SKM-1 (cell line): Measurements from ENCODE around the gene DDX42.

Source experiments
- DNase-seq: peaks from one replicate; lab custom pipeline; 2025; ENCODE audit not compliant: unreplicated experiment; lab: John Stamatoyannopoulos, UW

Gene DDX42

GRCh38 chr17:63774141-63774968 lies at the start of gene DDX42:
DDX42 (plus strand) TSS chr17:63774170; CDS start chr17:63787050, 12,880 bp downstream.
- no peak for DNase-seq

DNA sequence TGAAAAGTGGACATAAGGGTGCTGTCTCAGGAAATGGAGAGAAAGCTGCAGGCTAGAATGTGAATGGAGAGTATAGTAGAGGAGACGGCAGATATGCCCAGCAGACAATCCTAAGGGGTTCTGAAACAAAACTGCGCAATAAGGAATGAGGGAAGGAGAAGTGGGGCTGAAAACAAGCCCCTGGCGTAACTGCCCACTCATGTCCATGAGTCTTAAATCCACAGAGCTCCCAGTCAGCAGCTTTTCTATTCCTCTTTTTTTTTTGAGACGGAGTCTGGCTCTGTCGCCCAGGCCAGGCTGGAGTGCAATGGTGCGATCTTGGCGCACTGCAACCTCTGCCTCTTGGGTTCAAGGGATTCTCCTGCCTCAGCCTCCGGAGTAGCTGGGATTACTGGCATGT lies 38.3 kb upstream of the DDX42 start:
- no peak for DNase-seq

DNA sequence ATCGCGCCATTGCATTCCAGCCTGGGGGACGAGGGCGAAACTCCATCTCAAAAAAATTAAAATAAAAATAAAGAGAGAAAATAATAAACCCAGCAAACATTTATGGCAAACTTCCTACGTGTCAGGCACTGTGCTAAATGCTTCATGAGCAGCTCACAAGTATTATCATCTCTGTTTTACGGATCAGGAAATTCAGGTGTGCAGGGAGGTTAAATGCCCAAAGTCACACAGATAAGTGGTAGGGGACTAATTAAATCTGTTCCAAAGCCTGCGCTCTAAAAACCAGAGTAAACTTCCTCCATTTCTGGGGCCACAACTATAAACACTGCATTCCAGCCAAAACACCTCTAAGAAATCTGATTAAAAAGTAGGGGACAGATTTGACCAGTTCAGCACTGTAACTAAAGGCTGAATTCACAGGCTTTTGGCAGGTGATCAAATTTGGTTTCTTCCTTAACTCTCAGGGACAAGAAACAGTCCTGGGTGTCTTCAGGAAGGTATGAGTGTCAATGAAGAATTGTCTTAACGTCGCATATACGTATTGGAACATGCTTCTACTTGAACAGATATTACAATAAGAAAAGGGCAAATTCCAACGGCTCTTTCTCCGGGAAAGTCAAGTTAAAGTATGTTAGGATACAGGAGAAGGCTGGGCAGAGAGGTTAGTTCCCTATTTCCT lies 33.4 kb upstream of the DDX42 start:
- DNase-seq = no peak

DNA sequence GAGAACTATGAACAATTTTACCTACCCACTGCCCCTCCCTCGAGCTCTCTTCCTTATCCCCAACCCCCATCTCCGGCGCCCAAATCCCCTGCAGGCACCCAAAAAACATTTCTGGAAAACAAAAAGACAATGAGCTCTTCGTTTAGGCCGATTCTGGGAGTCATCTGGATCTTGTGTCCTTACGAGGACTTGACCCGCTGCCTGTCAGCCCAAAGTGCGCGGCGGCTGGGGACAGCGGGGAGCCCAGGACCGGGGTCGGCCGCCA lies 32.9 kb upstream of the DDX42 start:
- no peak for DNase-seq

- peak; percentile 97 for DNase-seq
Measured at GRCh38 chr17:63741408-63742173, 32.4 kb upstream of the DDX42 start, which contains the start of gene STRADA. STRADA (minus strand) TSS chr17:63741799; CDS start chr17:63728369, 13,430 bp downstream.

DNA sequence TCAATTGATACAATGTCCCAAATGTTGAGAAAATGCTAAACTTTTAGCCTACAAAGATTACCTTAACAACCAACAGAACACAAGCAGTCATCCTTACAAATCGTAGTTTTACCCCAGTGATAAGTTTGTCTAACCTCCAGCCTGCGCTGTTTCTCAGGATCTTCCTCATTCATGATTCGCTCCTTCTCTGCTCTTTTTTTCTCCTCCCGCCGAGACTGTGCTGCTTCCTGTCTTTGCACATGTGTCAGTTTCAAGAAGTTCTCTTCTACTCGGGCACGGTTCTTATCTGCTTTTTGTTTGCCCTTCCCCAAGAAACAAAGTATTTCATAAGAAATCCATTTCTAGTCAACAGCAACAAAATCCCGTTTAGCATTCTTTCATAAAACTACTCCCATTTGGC lies 22.2 kb upstream of the DDX42 start:
- no peak for DNase-seq

GRCh38 chr17:63752707-63753106 lies 21.3 kb upstream of the DDX42 start:
- DNase-seq = no peak

- DNase-seq = no peak
Measured at GRCh38 chr17:63753215-63753614, 20.8 kb upstream of the DDX42 start.

DNA sequence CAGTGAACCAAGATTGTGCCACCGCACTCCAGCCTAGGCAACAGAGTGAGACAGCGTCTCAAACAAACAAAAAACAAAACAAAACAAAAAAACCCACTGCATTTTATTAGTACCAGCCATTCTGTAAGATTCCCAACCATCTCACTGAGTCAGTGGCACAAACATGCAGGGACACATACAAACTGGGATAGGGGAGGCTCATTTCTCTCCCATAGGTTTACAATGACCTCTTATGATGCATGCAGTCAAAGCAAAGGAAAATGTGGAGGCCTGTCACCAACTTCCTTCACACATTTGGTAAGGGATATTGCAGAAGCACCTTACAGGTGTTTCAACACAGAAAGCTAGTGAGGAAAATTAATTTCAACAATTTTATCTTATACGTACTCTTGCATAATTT lies 19.9 kb upstream of the DDX42 start:
- DNase-seq = no peak

DNA sequence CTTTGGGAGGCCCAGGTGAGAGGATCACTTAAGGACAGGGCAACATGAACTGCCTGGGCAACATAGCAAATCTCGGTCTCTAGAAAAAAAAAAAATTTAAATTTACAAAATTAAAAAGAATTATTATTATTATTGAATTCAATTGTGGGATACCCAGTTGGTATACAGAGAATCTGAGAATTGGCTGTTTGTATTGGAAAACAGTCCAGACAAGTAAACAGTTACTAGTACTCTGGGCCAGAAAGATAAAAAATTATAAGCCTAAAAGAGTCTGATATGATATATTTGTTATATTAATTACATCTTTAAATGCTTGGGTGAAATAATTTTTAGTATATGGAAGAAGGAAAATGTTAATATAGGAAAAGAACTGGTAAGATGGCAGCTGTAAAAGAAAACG lies 15.5 kb upstream of the DDX42 start:
- DNase-seq = no peak

DNA sequence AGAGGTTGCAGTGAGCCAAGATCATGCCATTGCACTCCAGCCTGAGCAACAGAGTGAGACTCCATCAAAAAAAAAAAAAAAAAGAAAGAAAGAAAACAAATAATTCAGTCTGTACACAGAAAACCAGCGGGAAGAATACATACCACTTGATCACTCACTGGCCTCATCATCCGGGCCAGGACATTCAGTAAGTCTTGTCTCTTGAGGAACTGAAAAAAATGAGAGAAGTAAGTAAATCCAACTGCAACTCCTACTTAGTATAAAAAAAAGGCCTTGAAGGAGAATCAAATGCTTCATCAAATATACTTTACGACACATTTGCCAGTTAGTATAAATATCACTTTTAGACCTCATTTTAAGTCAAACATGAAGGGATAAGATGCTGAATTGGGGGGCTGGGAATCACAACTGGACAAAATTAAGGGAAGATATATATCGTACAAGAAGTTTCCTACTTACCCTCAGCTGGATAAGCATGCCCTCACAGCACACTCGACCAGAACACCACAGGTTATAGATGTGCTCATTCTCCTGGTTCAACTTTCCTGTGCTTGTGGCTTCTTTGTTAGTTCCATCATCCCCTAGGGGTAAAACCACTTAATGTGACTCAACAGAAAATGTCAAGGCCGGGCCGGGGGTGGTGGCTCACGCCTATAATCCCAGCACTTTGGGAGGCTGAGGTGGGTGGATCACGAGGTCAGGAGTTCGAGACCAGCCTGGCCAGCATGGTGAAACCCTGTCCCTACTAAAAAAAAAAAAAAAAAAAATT lies 13.0 kb upstream of the DDX42 start:
- DNase-seq = no peak

DNA sequence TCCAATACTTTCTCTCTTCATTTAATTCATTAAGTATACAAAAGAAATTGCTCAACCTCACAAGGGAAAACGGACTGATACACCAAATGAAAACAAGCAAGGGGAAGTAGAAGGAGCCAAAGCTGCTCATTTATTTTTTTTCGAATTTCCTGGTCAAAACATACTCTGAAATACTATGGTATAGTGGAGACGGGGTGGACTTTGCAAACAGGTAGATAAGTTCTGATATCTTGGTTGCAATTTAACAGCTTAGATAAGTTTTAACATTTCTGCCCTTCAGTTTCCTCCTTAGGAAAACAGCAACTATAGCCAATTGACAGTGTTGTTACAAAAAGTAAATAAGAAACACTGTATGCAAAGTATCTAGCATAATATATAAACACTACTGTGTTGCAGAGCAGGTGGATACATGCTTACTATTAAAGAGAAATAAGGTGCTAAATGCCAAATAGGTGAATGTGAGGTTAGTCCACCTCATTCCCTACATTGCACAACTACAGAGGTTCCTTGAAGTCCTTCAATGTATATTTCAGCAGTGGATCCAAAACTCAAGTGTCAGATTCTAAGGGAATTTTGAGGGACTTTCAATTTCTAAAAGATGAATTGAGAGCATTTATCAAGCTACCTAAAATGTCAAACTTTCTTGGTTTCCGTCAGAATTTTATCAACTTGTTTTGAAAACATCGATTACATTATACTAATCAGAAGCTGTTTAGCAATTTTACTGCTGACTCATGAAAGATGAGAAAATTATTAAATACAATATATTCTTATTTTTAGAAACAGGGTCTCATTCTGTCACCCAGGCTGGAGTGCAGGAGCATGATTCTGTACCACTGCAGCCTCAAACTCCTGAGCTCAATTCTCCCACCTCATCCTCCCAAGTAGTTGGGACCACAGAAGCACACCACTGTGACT lies 11.6 kb upstream of the DDX42 start:
- no peak for DNase-seq

DNA sequence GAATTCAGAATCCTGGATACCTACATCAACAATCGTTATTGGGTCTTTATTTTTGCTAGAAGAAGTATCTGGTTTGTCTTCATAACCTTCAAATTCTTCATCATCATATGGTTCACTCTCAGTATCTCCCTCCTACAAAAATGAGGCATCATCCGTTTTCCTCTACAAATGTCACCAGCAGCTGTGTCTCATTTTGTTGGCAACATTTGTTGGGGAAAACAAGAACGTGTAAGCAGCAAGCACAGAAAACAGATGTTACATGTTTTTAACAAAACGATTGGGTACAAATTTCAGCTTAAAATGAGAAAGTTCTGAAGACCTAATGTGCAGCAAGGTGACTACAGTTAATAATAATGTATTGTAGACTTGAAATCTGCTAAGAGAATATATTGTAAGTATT lies 9.3 kb upstream of the DDX42 start:
- DNase-seq = no peak

DNA sequence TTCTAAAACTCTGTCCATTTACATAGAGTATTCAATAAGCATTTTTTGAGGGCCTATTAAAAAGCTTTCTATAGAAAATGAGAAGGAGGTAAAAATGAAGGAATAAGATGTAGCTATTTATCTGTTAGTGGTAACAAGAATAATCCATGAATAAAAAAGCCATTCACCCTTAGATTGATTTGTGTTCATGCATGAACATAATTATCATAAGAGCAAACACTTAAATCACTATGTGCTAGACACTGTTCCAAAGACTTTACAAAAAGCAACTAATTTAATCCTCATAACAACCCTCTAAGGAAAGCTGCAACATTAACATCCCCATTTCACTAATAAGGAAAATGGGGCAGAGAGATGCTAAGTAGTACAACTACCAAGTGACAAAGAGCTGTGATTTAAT lies 7.2 kb upstream of the DDX42 start:
- no peak for DNase-seq

DNA sequence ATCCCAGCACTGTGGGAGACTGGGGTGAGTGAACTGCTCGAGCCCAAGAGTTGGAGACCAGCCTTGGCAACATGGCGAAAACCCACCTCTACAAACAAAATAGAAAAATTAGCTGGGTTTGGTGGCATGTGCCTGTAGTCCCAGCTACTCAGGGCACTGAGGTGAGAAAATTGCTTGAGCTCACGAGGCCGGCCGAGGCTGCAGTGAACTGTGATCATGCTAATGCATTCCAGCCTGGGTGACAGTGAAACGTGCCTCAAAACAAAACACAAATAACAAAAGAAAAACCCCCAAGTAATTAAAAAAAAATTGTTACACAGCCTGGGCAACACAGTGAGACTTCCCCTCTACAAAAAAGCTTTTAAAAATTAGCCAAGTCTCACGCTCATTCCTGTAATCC lies 5.5 kb upstream of the DDX42 start:
- no peak for DNase-seq

- no peak for DNase-seq
Measured at GRCh38 chr17:63772801-63773271, 1.1 kb upstream of the DDX42 start.

DNA sequence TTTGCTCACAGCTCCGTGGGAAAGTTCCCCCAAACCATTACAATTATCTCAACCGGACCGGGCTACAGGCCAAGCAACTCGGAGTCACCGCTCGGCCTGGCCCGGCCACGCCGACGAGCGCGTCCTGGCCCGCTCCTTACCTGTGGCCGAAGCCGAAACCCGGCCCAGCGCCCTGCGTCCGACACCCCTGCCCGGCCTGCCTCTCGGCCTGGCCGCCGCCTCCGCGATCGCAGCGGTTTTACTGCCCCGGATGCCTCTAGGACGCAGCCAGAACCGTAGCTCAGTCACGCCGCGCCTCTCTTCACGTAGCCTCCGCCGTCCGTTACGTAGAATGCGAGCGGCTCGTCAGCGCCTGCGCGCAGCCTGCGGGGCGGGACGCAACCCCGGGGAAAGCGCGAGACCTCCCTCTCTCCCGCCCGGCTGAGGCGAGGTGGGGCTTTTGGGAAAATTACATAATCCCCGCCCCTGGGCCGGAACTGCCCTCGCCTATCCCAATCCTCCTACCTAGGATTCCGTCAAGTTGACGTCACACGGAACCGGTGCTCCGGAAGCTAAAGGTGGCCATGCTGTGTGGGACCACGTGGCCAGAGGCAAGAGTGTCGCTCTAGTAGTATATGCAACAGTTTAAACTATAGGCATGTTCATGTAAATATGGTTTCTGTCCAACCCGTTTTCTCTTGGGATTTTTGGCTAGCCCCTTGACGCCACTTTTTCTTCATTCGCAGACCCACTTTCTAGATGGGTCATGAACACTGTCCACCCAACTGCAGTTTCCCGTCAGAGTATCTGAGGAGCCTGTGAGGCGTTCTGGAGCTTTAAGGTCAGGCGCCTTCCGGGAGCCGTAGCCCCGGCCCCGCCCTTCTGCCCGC lies 464 bp upstream of the DDX42 start, which contains the start of gene CCDC47:
TSS of gene CCDC47 (minus strand) at position 326 of the 869 bp plus-strand sequence. CDS start 7,422 bp downstream, outside the sequence.
- peak; percentile 97 for DNase-seq

DNA sequence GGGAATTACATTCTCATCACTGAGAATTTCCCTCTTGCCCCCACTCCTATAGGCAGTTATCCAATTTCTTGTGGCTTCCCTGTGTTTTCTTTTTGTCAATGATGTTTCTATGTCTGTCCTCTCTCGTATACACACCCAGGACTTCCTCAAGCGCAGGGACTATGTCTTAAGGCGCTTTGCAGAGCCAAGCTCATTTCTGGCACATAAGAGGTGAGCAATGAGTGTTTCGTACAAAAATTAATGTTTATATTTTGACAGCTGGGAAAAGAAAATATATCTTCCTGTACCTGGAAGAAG lies 947 bp downstream of the DDX42 start:
- no peak for DNase-seq

DNA sequence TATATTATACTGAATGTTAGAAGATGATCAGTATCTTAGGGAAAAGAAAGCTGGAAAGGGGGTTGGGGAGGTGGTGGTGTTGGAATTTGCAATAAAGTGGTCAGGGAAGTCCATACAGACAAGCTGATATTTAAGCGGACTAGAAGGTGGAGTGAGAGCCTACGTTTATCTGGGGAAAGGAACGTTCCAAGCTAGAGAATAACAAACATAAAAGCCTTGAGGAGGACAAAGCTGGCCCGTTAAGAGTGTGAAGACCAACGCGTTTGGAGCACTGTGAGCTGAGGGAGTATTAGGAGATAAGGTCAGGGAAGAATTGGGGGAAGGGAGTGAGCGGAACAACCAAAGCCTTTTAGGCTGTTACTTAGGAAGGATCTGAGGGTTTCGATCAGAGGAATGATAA lies 1.4 kb downstream of the DDX42 start:
- DNase-seq = no peak
